Uterus (tissue), 4 donors: ENCODE data around the gene KIF26B. TPM values are rescaled to one million over a fixed set of nuclear protein-coding genes. Genes with fewer than 3 reads are reported as not detected.
"Not testable (repeated sequence)": the region's sequence is repeated elsewhere in the genome, so short reads cannot be mapped to it uniquely, and the experiment has no call there.

Experiments
- DNase-seq, 2 donors: peaks; one replicate each; pipeline ENCODE4 v3.0.0-alpha.2; 2019 to 2020
- H3K27ac ChIP-seq, 2 donors: fragments of 200-600 bp; sonication (generic); 1 replicate in 1 of 2; 2 replicates in 1 of 2; pipeline ENCODE4 v1.5.1; 2016 to 2018
- H3K27me3 ChIP-seq, 2 donors: fragments of 200-600 bp; sonication (generic); one replicate each; pipeline ENCODE4 v1.5.1; 2018 to 2019; ENCODE audit warnings: control low read depth in 1 of 2
- H3K36me3 ChIP-seq, 2 donors: fragments of 200-600 bp; sonication (generic); one replicate each; pipeline ENCODE4 v1.5.1; 2019; ENCODE audit warnings: control low read depth in 1 of 2
- H3K4me1 ChIP-seq, 2 donors: fragments of 200-600 bp; sonication (generic); one replicate each; pipeline ENCODE4 v1.5.1; 2018 to 2019; ENCODE audit warnings: control low read depth in 1 of 2
- H3K4me3 ChIP-seq, 2 donors: fragments of 200-600 bp; sonication (generic); 1 replicate in 1 of 2; 2 replicates in 1 of 2; pipeline ENCODE4 v1.5.1; 2018 to 2019; ENCODE audit warnings: mild to moderate bottlenecking in 1 of 2
- H3K9me3 ChIP-seq, 2 donors: fragments of 200-600 bp; sonication (generic); one replicate each; pipeline ENCODE4 v1.5.1; 2019; ENCODE audit warnings: control low read depth in 1 of 2
- POLR2A ChIP-seq, 2 donors: fragments of 450-650 bp; IDR thresholded peaks; one replicate each; pipeline ENCODE4 v1.6.1; 2016; ENCODE audit warnings: antibody characterized with exemption in 2 of 2, mild to moderate bottlenecking in 1 of 2, moderate library complexity in 1 of 2
- intact Hi-C: fragments of 100-400 bp; cut with DNase I; formaldehyde crosslinking; loops from one replicate; pipeline ENCODE4 v1.15.1; 2023; ENCODE audit warnings: low total_unique reads
- total RNA-seq, 4 donors: library from RNA; depleted of rRNA in 3 of 4; stranded (reverse); fragments of >200 nt in 3 of 4; gene quantifications; one replicate each; pipeline versions ENCODE4 v1.1.0 to v1.2.4, GENCODE V29; 2014 to 2023
- TF ChIP-seq, protein P1 (sequence below), 4 experiments: fragments of 200-600 bp in 2 of 4; fragments of 450-650 bp in 2 of 4; sonication (generic) in 2 of 4; IDR thresholded peaks; one replicate each; pipeline ENCODE4 v1.5.1; 2016 to 2019; ENCODE audit warnings: antibody characterized with exemption in 4 of 4, mild to moderate bottlenecking in 2 of 4, moderate library complexity in 1 of 4
- donor health status: DM: yes; HTN: yes; CAD: no.

KIF26B gene
- total RNA-seq, 4 donors from 2014 or later = 0.27 to 17.4 (median 1.3) TPM; not detected in 1

DNA sequence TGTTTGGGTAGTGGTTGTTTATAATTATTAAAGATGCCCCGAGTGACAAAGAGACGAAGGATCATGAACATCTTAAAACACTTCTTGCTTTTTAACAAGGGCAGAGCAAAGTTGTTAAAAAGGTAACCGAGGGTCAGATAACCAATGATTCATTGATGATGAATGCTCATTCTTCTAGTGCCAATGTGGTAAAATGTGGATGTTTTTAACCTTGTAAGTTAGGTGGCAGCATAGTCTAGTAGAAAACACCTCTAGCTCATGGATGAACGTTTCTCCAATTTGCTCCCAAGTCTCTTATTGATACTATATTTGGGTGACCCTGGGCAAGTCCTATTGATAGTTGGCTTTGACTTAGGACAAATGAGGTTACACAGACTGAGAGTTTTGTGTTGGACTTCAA is 167.9 kb downstream of the KIF26B start:
- intact Hi-C loops = no loop called here
- Histone ChIP-seq H3K4me1 (no peaks in the 10 kb centered on the region), H3K27ac (no peak overlapping the region), H3K9me3 (no peaks in the 10 kb centered on the region), H3K4me3 (no peak overlapping the region), H3K36me3 (no peaks in the 10 kb centered on the region), H3K27me3 (no peaks in the 10 kb centered on the region)
- no peak for DNase-seq
- TF ChIP-seq, protein P1, sequence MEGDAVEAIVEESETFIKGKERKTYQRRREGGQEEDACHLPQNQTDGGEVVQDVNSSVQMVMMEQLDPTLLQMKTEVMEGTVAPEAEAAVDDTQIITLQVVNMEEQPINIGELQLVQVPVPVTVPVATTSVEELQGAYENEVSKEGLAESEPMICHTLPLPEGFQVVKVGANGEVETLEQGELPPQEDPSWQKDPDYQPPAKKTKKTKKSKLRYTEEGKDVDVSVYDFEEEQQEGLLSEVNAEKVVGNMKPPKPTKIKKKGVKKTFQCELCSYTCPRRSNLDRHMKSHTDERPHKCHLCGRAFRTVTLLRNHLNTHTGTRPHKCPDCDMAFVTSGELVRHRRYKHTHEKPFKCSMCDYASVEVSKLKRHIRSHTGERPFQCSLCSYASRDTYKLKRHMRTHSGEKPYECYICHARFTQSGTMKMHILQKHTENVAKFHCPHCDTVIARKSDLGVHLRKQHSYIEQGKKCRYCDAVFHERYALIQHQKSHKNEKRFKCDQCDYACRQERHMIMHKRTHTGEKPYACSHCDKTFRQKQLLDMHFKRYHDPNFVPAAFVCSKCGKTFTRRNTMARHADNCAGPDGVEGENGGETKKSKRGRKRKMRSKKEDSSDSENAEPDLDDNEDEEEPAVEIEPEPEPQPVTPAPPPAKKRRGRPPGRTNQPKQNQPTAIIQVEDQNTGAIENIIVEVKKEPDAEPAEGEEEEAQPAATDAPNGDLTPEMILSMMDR (IDR thresholded peaks at IDR 0.05) = no peak
- TF ChIP-seq POLR2A (IDR thresholded peaks at IDR 0.05) = no peak

DNA sequence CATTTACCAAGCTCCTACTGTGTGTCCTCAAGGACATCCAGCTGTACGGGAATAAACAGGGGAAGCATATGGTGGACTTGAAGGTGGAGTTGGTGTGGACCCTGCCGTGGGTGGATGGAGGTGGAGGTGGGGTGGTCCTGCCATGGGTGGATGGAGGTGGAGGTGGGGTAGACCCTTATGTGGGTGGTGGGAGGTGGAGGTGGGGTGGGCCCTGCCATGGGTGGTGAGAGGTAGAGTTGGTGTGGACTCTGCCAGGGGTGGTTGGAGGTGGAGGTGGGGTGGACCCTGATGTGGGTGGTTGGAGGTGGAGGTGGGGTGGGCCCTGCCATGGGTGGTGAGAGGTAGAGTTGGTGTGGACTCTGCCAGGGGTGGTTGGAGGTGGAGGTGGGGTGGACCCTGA is 169.0 kb downstream of the KIF26B start:
- intact Hi-C loops, H3K36me3 ChIP-seq, H3K9me3 ChIP-seq, H3K27ac ChIP-seq, H3K4me1 ChIP-seq, H3K27me3 ChIP-seq, DNase-seq, H3K4me3 ChIP-seq: not testable (repeated sequence)

DNA sequence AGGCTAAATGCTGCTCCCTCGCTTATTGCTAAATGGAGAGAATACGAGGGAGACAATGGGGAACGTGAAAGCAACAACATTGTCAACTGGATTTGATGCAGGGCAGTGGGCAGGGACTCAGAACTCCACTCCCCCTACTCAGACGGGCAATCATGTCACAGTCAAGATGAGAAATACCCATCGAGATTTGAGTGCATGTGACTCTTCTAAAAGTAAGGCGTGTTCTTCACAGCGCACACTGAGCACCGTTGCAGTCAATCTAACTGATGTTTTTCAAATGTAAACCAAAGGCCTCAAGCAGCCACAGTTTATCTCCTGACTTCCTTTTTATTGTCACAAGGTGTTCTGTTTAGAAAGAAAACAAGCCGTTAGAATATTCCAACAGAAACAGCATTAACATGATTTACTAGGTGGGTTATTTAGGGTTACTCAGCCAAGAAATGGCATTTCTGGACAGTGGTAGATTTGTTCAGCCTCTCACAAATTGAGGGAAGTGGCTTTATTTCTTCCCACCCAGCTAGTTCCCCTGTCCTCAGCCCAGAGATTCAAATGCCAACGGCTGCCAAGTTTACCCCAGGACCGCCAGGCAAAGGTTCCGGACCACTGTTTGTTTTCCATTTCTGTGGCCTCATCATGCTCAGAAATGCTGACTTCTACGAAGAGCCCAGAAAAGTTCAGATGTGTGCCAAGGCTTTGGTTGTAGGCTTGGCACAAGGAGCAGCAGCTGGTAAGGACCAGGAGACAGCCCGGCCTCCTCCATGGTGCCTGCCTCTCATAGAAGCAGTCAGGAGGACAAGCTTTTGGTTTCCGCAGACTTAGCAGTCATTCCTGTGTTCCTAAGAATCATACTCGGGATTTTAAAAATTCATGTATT is 171.4 kb downstream of the KIF26B start:
- H3K4me1 ChIP-seq = no peaks in the 10 kb centered on the region

DNA sequence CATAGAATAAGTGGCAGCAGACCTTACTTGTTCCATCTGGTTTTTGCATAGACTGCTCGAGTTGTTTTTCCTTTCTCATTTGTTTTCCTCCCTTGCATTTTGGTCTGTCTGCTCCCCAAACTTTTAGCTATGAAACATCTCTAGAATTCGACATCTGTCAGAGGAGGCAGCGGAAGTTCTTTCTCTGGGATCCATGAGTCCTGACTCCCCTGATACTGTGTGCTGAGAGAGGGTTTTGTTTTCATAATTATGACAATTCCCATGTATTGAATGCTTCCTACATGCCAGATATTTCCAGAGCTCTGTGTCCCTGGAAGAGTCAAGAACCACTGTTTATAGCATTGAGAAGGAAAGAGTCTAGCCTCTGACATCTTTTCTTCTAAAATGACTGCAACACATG is 172.6 kb downstream of the KIF26B start:
- H3K27me3 ChIP-seq = no peaks in the 10 kb centered on the region
- no peak overlapping the region for H3K27ac ChIP-seq
- DNase-seq = no peak
- H3K36me3 ChIP-seq = no peaks in the 10 kb centered on the region
- H3K4me3 ChIP-seq = no peak overlapping the region
- no peaks in the 10 kb centered on the region for H3K9me3 ChIP-seq
- H3K4me1 ChIP-seq = no peaks in the 10 kb centered on the region
- intact Hi-C loops = no loop called here
- no peak for TF ChIP-seq POLR2A (IDR thresholded peaks at IDR 0.05)
- TF ChIP-seq, protein P1 (IDR thresholded peaks at IDR 0.05) = no peak

More for the DNA sequence above, 171.4 kb downstream of the KIF26B start:
- intact Hi-C loops = no loop called here
- Histone ChIP-seq H3K27me3 (no peaks in the 10 kb centered on the region), H3K36me3 (no peaks in the 10 kb centered on the region), H3K9me3 (no peaks in the 10 kb centered on the region), H3K27ac (no peak overlapping the region), H3K4me3 (no peak overlapping the region)
- no peak for DNase-seq
- TF ChIP-seq, protein P1 (IDR thresholded peaks at IDR 0.05) = no peak
- TF ChIP-seq POLR2A (IDR thresholded peaks at IDR 0.05) = no peak

DNA sequence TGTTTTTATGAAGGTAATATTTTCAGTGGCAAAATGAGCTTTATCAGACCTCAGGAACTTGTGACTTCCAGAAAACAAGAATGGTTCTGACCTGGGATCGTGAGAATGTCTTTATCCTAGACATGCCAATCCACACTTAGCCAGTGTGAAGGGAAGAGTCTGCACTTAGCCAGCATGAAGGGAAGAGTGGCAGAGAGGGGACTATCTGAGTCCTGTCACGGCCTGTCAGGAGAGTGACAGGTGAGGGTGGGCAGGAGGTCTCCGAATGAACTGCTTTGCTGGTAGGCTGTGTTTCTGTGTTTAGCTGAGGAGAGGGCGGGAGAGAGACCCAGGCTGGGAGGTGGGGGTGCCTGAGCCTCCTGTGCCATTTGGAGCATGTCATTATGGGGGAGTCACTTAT is 173.1 kb downstream of the KIF26B start:
- Histone ChIP-seq H3K9me3 (no peaks in the 10 kb centered on the region), H3K27ac (no peak overlapping the region), H3K4me1 (no peaks in the 10 kb centered on the region), H3K27me3 (no peaks in the 10 kb centered on the region), H3K36me3 (no peaks in the 10 kb centered on the region), H3K4me3 (no peak overlapping the region)
- DNase-seq = no peak
- intact Hi-C loops = no loop called here
- TF ChIP-seq, protein P1 (IDR thresholded peaks at IDR 0.05) = no peak
- TF ChIP-seq POLR2A (IDR thresholded peaks at IDR 0.05) = no peak
